Mesothelial cell of epicardium (in vitro differentiated cells): ENCODE data around the gene TICAM1. TPM values are rescaled to one million over a fixed set of nuclear protein-coding genes. Genes with fewer than 3 reads are reported as not detected.
"Not testable (repeated sequence)": the region's sequence is repeated elsewhere in the genome, so short reads cannot be mapped to it uniquely, and the experiment has no call there.

ENCODE experiments used
- DNase-seq, 2 experiments: peaks; one replicate each; pipeline ENCODE4 v3.0.0; 2021; ENCODE audit warnings: low spot score in 2 of 2; ENCODE audit not compliant: unreplicated experiment in 2 of 2
- H3K27ac Mint-ChIP-seq: 2 replicates; pipeline ENCODE4 v1.8.0; 2021; ENCODE audit warnings: mixed read lengths
- H3K27me3 Mint-ChIP-seq: 2 replicates; pipeline ENCODE4 v1.8.0; 2021; ENCODE audit warnings: low read depth, mixed read lengths
- H3K36me3 Mint-ChIP-seq: 2 replicates; pipeline ENCODE4 v1.8.0; 2021; ENCODE audit warnings: mixed read lengths
- H3K4me1 Mint-ChIP-seq: 2 replicates; pipeline ENCODE4 v1.8.0; 2021; ENCODE audit warnings: mixed read lengths
- H3K4me3 Mint-ChIP-seq: 2 replicates; pipeline ENCODE4 v1.8.0; 2021; ENCODE audit warnings: mild to moderate bottlenecking, moderate library complexity, mixed read lengths
- H3K9me3 Mint-ChIP-seq: 2 replicates; pipeline ENCODE4 v1.8.0; 2021; ENCODE audit warnings: mixed read lengths
- total RNA-seq: library from RNA; stranded (reverse); gene quantifications from 3 replicates; pipeline ENCODE4 v1.2.1, GENCODE V29; 2021
- TF ChIP-seq, protein P1 (sequence below): fragments of 200-600 bp; sonication (generic); IDR thresholded peaks from one replicate; pipeline ENCODE4 v1.5.0; 2021; ENCODE audit warnings: antibody characterized with exemption; ENCODE audit not compliant: unreplicated experiment

The TICAM1 gene
- total RNA-seq, 1 donor from 2014 or later = 7.6 TPM

DNA sequence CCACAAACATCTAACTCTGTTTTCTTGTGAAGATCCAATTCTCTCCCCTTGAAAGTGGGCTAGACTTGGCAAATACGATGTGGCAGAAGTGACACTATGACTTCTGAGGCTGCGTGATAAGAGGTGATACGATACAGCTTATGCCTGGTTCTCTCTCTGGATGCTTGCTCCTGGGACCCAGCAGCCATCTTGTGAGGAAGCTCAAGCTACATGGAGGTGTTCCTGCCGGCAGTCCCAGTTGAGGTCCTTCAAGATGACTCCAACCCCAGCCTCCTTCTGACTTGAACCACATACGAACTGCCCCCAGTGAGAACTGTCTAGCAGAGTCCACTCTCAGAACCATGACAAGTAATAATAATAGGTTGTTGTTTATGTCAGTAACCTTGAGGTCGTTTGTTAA is 50.7 kb downstream of the TICAM1 start:
- H3K4me1 Mint-ChIP-seq = no peaks in the 10 kb centered on the region
- no peak for DNase-seq
- no peak overlapping the region for H3K27ac Mint-ChIP-seq
- H3K4me3 Mint-ChIP-seq = no peak overlapping the region
- H3K9me3 Mint-ChIP-seq = no peaks in the 10 kb centered on the region
- peaks cover 19% of the 10 kb centered on the region for H3K27me3 Mint-ChIP-seq
- TF ChIP-seq, protein P1, sequence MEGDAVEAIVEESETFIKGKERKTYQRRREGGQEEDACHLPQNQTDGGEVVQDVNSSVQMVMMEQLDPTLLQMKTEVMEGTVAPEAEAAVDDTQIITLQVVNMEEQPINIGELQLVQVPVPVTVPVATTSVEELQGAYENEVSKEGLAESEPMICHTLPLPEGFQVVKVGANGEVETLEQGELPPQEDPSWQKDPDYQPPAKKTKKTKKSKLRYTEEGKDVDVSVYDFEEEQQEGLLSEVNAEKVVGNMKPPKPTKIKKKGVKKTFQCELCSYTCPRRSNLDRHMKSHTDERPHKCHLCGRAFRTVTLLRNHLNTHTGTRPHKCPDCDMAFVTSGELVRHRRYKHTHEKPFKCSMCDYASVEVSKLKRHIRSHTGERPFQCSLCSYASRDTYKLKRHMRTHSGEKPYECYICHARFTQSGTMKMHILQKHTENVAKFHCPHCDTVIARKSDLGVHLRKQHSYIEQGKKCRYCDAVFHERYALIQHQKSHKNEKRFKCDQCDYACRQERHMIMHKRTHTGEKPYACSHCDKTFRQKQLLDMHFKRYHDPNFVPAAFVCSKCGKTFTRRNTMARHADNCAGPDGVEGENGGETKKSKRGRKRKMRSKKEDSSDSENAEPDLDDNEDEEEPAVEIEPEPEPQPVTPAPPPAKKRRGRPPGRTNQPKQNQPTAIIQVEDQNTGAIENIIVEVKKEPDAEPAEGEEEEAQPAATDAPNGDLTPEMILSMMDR = no peak
- H3K36me3 Mint-ChIP-seq = no peaks in the 10 kb centered on the region

- H3K27me3 Mint-ChIP-seq = peaks cover 29% of the 10 kb centered on the region
- not testable (repeated sequence) for H3K4me1 Mint-ChIP-seq, H3K9me3 Mint-ChIP-seq
Observed at GRCh38 chr19:4778124-4778523, 53.4 kb downstream of the TICAM1 start.

GRCh38 chr19:4776436-4777211 is 54.9 kb downstream of the TICAM1 start:
- no peak for DNase-seq
- Mint-ChIP-seq H3K4me1 (no peaks in the 10 kb centered on the region), H3K4me3 (no peak overlapping the region), H3K27ac (no peak overlapping the region), H3K27me3 (peaks cover 33% of the 10 kb centered on the region), H3K36me3 (no peaks in the 10 kb centered on the region), H3K9me3 (peaks cover 3% of the 10 kb centered on the region)
- TF ChIP-seq, protein P1 = no peak

More at GRCh38 chr19:4778124-4778523, 53.4 kb downstream of the TICAM1 start:
- not testable (repeated sequence) for H3K27ac Mint-ChIP-seq, DNase-seq, H3K4me3 Mint-ChIP-seq, H3K36me3 Mint-ChIP-seq

GRCh38 chr19:4775627-4776152 is 55.8 kb downstream of the TICAM1 start:
- H3K36me3 Mint-ChIP-seq = no peaks in the 10 kb centered on the region
- peaks cover 3% of the 10 kb centered on the region for H3K9me3 Mint-ChIP-seq
- no peak overlapping the region for H3K27ac Mint-ChIP-seq
- H3K4me3 Mint-ChIP-seq = no peak overlapping the region
- no peak for DNase-seq
- peaks cover 31% of the 10 kb centered on the region for H3K27me3 Mint-ChIP-seq
- H3K4me1 Mint-ChIP-seq = no peaks in the 10 kb centered on the region
- TF ChIP-seq, protein P1 = no peak

- no peak for DNase-seq
- TF ChIP-seq, protein P1 = no peak
- Mint-ChIP-seq H3K4me3 (no peak overlapping the region), H3K4me1 (no peaks in the 10 kb centered on the region), H3K36me3 (no peaks in the 10 kb centered on the region), H3K9me3 (peaks cover 3% of the 10 kb centered on the region), H3K27me3 (peaks cover 31% of the 10 kb centered on the region), H3K27ac (no peak overlapping the region)
Observed at GRCh38 chr19:4774136-4774535, 57.4 kb downstream of the TICAM1 start.

DNA sequence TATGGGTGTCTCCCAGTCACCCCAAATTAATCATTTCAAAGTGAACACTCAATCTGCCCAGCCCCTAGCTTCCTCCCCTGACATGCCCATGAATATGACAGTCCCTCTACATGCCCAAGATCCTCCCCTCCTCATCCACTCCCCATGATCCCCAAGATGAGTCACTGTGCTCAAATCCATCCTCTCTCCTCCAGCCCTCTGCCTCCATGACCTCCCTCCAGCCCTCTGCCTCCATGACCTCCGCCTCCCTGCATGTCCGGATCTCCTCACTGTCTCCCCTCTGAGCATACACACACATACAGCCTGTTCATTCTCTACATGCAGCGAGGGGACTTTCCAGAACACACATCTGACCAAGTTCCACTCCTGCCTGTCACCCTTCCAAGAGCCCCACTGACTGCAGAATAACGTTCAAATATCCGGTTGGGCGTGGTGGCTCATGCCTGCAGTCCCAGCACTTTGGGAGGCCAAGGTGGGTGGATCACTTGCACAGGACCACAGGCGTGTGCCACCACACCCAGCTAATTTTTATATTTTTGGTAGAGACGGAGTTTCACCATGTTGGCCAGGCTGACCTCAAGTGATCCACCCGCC is 58.4 kb downstream of the TICAM1 start:
- Mint-ChIP-seq H3K36me3 (no peaks in the 10 kb centered on the region), H3K9me3 (peaks cover 3% of the 10 kb centered on the region), H3K27ac (no peak overlapping the region), H3K4me3 (no peak overlapping the region), H3K27me3 (peaks cover 31% of the 10 kb centered on the region), H3K4me1 (no peaks in the 10 kb centered on the region)
- TF ChIP-seq, protein P1 = no peak
- no peak for DNase-seq
